Measurements from ENCODE around the gene SLC36A4. TPM values are rescaled to one million over a fixed set of nuclear protein-coding genes. Genes with fewer than 3 reads are reported as not detected.

Gene SLC36A4
- total and polyA plus RNA-seq, 2 of the 13 experiments (the other 11 are each of a cell fraction or from before 2014, with no cell fraction given): 7.3 to 9.5 TPM

- ChIA-PET CTCF (ENCODE audit: low intra/inter-chr PET ratio, low total read pairs) (no interaction called here), POLR2A (no interaction called here)
- no peak for FAIRE-seq
- intact Hi-C loops (cut with micrococcal nuclease; ENCODE audit: unreplicated experiment): no loop called here
- H3K27ac ChIP-seq (ENCODE audit: extremely low read length, insufficient read depth, low read length): no peak overlapping the region
- TF ChIP-seq POLR2AphosphoS2 (IDR thresholded peaks at IDR 0.05; ENCODE audit: low read depth, low read length): no peak
- TF ChIP-seq ZNF883 (CRISPR knock-in tag; IDR thresholded peaks at IDR 0.05; ENCODE audit: not compliant biosample characterization): no peak
- no peak for TF ChIP-seq SIX4 (CRISPR knock-in tag; IDR thresholded peaks at IDR 0.05)
- TF ChIP-seq GATAD2A (CRISPR knock-in tag; IDR thresholded peaks at IDR 0.05): no peak
- TF ChIP-seq MIER3 (CRISPR knock-in tag; IDR thresholded peaks at IDR 0.05; ENCODE audit: borderline replicate concordance): no peak
- TF ChIP-seq SNAI1 (CRISPR knock-in tag; IDR thresholded peaks at IDR 0.05; ENCODE audit: borderline replicate concordance): no peak
- TF ChIP-seq ZMYM3 (CRISPR knock-in tag; IDR thresholded peaks at IDR 0.05): no peak
- TF ChIP-seq ETV6 (CRISPR knock-in tag; conservative IDR thresholded peaks at IDR 0.05): no peak
- TF ChIP-seq ZNF18 (CRISPR knock-in tag; IDR thresholded peaks at IDR 0.05; ENCODE audit: insufficient replicate concordance): no peak
- no peak for TF ChIP-seq JDP2 (CRISPR knock-in tag; IDR thresholded peaks at IDR 0.05; ENCODE audit: borderline replicate concordance)
- no peak for TF ChIP-seq ZNF746 (CRISPR knock-in tag; IDR thresholded peaks at IDR 0.05)
- no peak for TF ChIP-seq REL (CRISPR knock-in tag; conservative IDR thresholded peaks at IDR 0.05)
- TF ChIP-seq SRF (IDR thresholded peaks at IDR 0.05; ENCODE audit: low read depth, low read length): no peak
- no peak for TF ChIP-seq CREM (IDR thresholded peaks at IDR 0.05)
- TF ChIP-seq CREM (CRISPR knock-in tag; IDR thresholded peaks at IDR 0.05): no peak
- no peak for TF ChIP-seq ZNF292 (CRISPR knock-in tag; IDR thresholded peaks at IDR 0.05; ENCODE audit: borderline replicate concordance, low read depth)
- no peak for TF ChIP-seq DPF2 (CRISPR knock-in tag; IDR thresholded peaks at IDR 0.05; ENCODE audit: borderline replicate concordance, low read depth)
- TF ChIP-seq THYN1 (CRISPR knock-in tag; IDR thresholded peaks at IDR 0.05; ENCODE audit: borderline replicate concordance, low read depth): no peak
- no peaks in the 10 kb centered on the region for H4K20me1 ChIP-seq (ENCODE audit: insufficient read depth, low read length)
- no peaks in the 10 kb centered on the region for H3K36me3 ChIP-seq (replicated peaks in 1 of 2; ENCODE audit: control insufficient read depth in 1 of 2, insufficient read depth in 2 of 2, low read length in 2 of 2)
- H3K4me3 ChIP-seq (replicated peaks in 1 of 3; ENCODE audit: insufficient read depth in 1 of 3, low read depth in 2 of 3, low read length in 3 of 3): no peak overlapping the region
- in situ Hi-C loops (cut with HindIII; ENCODE audit: extremely low pct_ligation_motif_present, low pct_unique_long_range_greater_than_20kb): no loop called here
- H3K4me1 ChIP-seq (ENCODE audit: insufficient read depth, low read length): no peaks in the 10 kb centered on the region
- DNase-seq (ENCODE audit: low spot score): no peak
- no peaks in the 10 kb centered on the region for H3K79me2 ChIP-seq (ENCODE audit: insufficient read depth, low read length)
- ATAC-seq: no peak
- H3K27me3 ChIP-seq (ENCODE audit: control insufficient read depth in 1 of 2, insufficient read depth in 2 of 2, low read length in 2 of 2): no peaks in the 10 kb centered on the region; a peak in 1 of 5 replicates
- no TSS peak for BruUV-seq (replicated peaks)
- no peak overlapping the region for H2AFZ ChIP-seq (ENCODE audit: low read length)
- H3K9ac ChIP-seq (ENCODE audit: insufficient read depth, low read depth, low read length): no peak overlapping the region
- WGBS (ENCODE audit: low lambda C conversion rate): 0% methylated on average over 1 of the region's 1 CpG
- no peak overlapping the region for H3K4me2 ChIP-seq (ENCODE audit: low read depth, low read length)
- H3K9me3 ChIP-seq (ENCODE audit: low read length): no peaks in the 10 kb centered on the region
Measured at GRCh38 chr11:93208663-93209270, 11.0 kb upstream of the SLC36A4 start.

Data from HepG2 (cell line).